GM12873 (cell line): Measurements from ENCODE around the gene UMODL1.
A peak's percentile ranks its signal among the peaks of the same experiment; 100 is the strongest.

Source experiments
- CTCF ChIP-seq: IDR thresholded peaks from 2 replicates; pipeline ENCODE4 v1.5.1; 2012; ENCODE audit warnings: low read depth, mild to moderate bottlenecking, moderate library complexity, low read length, control low read depth; ENCODE audit not compliant: insufficient read depth; ENCODE audit errors: missing control alignments

UMODL1 gene

GRCh38 chr21:42044871-42045495 lies 26.1 kb upstream of the UMODL1 start:
- no peak for TF ChIP-seq CTCF

GRCh38 chr21:42047821-42048613 lies 23.1 kb upstream of the UMODL1 start:
- TF ChIP-seq CTCF, result no peak

- no peak for TF ChIP-seq CTCF
Measured at GRCh38 chr21:42048870-42049577, 22.1 kb upstream of the UMODL1 start.

- peak; percentile 17 for TF ChIP-seq CTCF
Measured at GRCh38 chr21:42049578-42050430, 21.3 kb upstream of the UMODL1 start.

GRCh38 chr21:42051788-42052187 lies 19.3 kb upstream of the UMODL1 start:
- TF ChIP-seq CTCF, result no peak

- no peak for TF ChIP-seq CTCF
Measured at GRCh38 chr21:42055425-42055824, 15.7 kb upstream of the UMODL1 start.

- TF ChIP-seq CTCF, result no peak
Measured at GRCh38 chr21:42056468-42056867, 14.6 kb upstream of the UMODL1 start.
